Fibroblast of peridontal ligament (primary cell): ENCODE results near the gene CDK6.
A peak's percentile ranks its signal among the peaks of the same experiment; 100 is the strongest.
"Not testable (repeated sequence)": the region's sequence is repeated elsewhere in the genome, so short reads cannot be mapped to it uniquely, and the experiment has no call there.

ENCODE experiments used
- DNase-seq: peaks from one replicate; pipeline ENCODE4 v3.0.0-alpha.2; 2010; ENCODE audit errors: extremely low read depth

CDK6 gene

GRCh38 chr7:92624298-92624996 is 211.9 kb downstream of the CDK6 start:
- DNase-seq: no peak

- no peak for DNase-seq
These were observed 212.8 kb downstream of the CDK6 start for GRCh38 chr7:92623544-92623943.

GRCh38 chr7:92622685-92623084 is 213.7 kb downstream of the CDK6 start:
- DNase-seq: no peak

- no peak for DNase-seq
These were observed 214.3 kb downstream of the CDK6 start for GRCh38 chr7:92622030-92622429.

- DNase-seq: no peak
These were observed 214.8 kb downstream of the CDK6 start for GRCh38 chr7:92621561-92622023.

- peak; percentile 98 for DNase-seq
These were observed 215.3 kb downstream of the CDK6 start for GRCh38 chr7:92621026-92621540.

GRCh38 chr7:92615861-92616260 is 220.5 kb downstream of the CDK6 start:
- DNase-seq: no peak

GRCh38 chr7:92614660-92615174 is 221.7 kb downstream of the CDK6 start:
- DNase-seq: peak; percentile 67

GRCh38 chr7:92613720-92614119 is 222.7 kb downstream of the CDK6 start:
- DNase-seq: no peak

GRCh38 chr7:92613214-92613613 is 223.2 kb downstream of the CDK6 start:
- DNase-seq: no peak

GRCh38 chr7:92612501-92612900 is 223.9 kb downstream of the CDK6 start:
- DNase-seq: peak; percentile 89

GRCh38 chr7:92611735-92612134 is 224.6 kb downstream of the CDK6 start:
- no peak for DNase-seq

GRCh38 chr7:92609921-92610518 is 226.4 kb downstream of the CDK6 start:
- peak; percentile 62 for DNase-seq

GRCh38 chr7:92608380-92609322 is 227.7 kb downstream of the CDK6 start:
- no peak for DNase-seq

- no peak for DNase-seq
These were observed 229.4 kb downstream of the CDK6 start for GRCh38 chr7:92606985-92607384.

- DNase-seq: not testable (repeated sequence)
These were observed 231.9 kb downstream of the CDK6 start for GRCh38 chr7:92604517-92604916.

- DNase-seq: no peak
These were observed 233.3 kb downstream of the CDK6 start for GRCh38 chr7:92603089-92603445.

GRCh38 chr7:92602352-92603088 is 233.9 kb downstream of the CDK6 start:
- peak; percentile 38 for DNase-seq

- DNase-seq: no peak
These were observed 237.9 kb downstream of the CDK6 start for GRCh38 chr7:92598310-92598981.

GRCh38 chr7:92595281-92595680 is 241.1 kb downstream of the CDK6 start:
- peak; percentile 69 for DNase-seq

- no peak for DNase-seq
These were observed 241.6 kb downstream of the CDK6 start for GRCh38 chr7:92594746-92595145.
